Nasal cavity respiratory epithelium epithelial cell of viscerocranial mucosa (primary cell): ENCODE measurements around the gene PHYH. TPM values are rescaled to one million over a fixed set of nuclear protein-coding genes. Genes with fewer than 3 reads are reported as not detected.

Source experiments
- total RNA-seq: library from RNA; depleted of rRNA; stranded (reverse); fragments of >200 nt; gene quantifications from 2 replicates; pipeline ENCODE4 v1.2.3, GENCODE V29; 2014

PHYH gene
- 7.9 and 11.6 TPM in 2 replicates for total RNA-seq

GRCh38 chr10:13299437-13300287, at the start of gene PHYH:
Gene PHYH, minus strand, starts transcription at chr10:13300064. Its CDS starts 22 bp downstream, at chr10:13300042.

DNA sequence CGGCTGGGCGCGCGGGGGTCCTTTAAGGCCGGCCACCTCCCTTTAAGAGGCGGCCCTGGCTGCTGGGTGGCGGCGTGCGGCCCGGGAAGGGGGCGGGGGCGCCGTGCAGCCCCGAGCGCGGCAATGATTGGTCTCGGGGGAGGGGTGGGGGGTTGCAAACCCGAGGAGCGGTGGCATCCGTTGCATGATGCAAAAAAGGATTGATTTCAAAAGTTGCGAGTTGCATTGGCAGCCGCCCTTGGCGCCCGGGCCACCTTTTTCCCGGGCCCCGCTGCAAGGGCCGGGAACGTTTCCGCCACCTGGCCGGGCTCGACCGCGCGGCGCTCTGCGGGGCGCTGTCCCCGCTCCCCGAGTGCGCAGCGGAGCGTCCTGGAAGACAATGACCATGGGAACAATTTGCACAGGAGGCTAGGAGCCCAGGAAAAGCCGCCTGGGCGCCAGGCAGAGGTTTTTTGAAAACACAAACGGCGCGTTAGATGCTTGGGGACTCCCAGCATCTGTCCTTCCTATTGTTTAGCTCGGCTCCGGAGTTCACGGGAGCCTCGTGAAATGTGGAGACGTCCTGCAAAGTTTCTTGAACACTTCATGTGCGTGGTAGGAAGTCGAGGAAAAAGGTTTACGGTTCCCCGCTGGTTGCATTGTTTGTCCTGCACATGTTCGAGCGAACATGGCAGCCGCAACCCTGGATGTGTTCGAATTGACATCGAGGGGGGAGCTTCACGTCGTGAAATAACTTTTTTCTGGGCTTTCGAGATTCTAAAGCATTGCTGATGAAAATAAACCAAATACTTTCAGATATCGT, 48.6 kb upstream of the PHYH start, which contains the start of gene SEPHS1:
TSS of gene SEPHS1 (minus strand) at position 78 of the 802 bp plus-strand sequence. CDS start 3,343 bp downstream, outside the sequence.

GRCh38 chr10:13234172-13234571, 65.7 kb downstream of the PHYH start, which contains the start of gene UCMA:
Gene UCMA, minus strand, starts transcription at chr10:13234374. Its CDS starts 116 bp downstream, at chr10:13234258.

Other genes with a start within 250 kb of the PHYH start
- gene OPTN, start 199.9 kb downstream of the PHYH start, total RNA-seq: 74.5 and 190 TPM in 2 replicates
- 0.21 and 0.34 TPM in 2 replicates for gene MCM10, start 138.5 kb downstream of the PHYH start, total RNA-seq
- not detected in 2 replicates for gene UCMA, start 65.7 kb downstream of the PHYH start, total RNA-seq
- gene SEPHS1, start 48.2 kb upstream of the PHYH start, total RNA-seq: 21.9 and 34.8 TPM in 2 replicates
- gene BEND7, start 228.9 kb upstream of the PHYH start, total RNA-seq: 1.4 and 10.3 TPM in 2 replicates